K562 (cell line): Measurements from ENCODE around the gene MYL3. TPM values are rescaled to one million over a fixed set of nuclear protein-coding genes. Genes with fewer than 3 reads are reported as not detected.

Source experiments
- ATF3 ChIP-seq, 2 experiments: fragments of 450-650 bp in 1 of 2; sonication (generic) in 1 of 2; formaldehyde crosslinking in 1 of 2; IDR thresholded peaks in 1 of 2; conservative IDR thresholded peaks in 1 of 2; 2 replicates each; pipeline versions ENCODE4 v1.6.1 to v1.8.1; 2016 to 2023; ENCODE audit warnings: mild to moderate bottlenecking in 2 of 2, moderate library complexity in 2 of 2, inconsistent platforms in 1 of 2, missing genetic modification reagents in 1 of 2
- CBFA2T3 ChIP-seq: fragments of 450-650 bp; IDR thresholded peaks from 2 replicates; pipeline ENCODE4 v1.6.1; 2017
- CREB3 ChIP-seq: fragments of 450-650 bp; conservative IDR thresholded peaks from 2 replicates; pipeline ENCODE4 v1.6.1; 2016; ENCODE audit warnings: missing genetic modification characterization, low read depth, mild to moderate bottlenecking, missing compliant biosample characterization, moderate library complexity
- CREBBP ChIP-seq: IDR thresholded peaks from one replicate; pipeline ENCODE4 v1.6.1; 2012; ENCODE audit warnings: low read depth, mild to moderate bottlenecking, control low read depth, inconsistent platforms, low read length
- CTCFL ChIP-seq: IDR thresholded peaks from 2 replicates; pipeline ENCODE4 v1.6.1; 2011; ENCODE audit warnings: borderline replicate concordance, low read depth, mild to moderate bottlenecking, moderate library complexity, low read length; ENCODE audit not compliant: insufficient read depth, poor library complexity, severe bottlenecking
- ETV5 ChIP-seq: sonication (generic); formaldehyde crosslinking; IDR thresholded peaks from 2 replicates; pipeline ENCODE4 v1.4.0; 2020; ENCODE audit warnings: low read depth, mild to moderate bottlenecking, missing genetic modification reagents
- HDAC2 ChIP-seq: fragments of 450-650 bp; IDR thresholded peaks from 2 replicates; pipeline ENCODE4 v1.6.1; 2016; ENCODE audit warnings: mild to moderate bottlenecking
- HNRNPK ChIP-seq: fragments of 200-400 bp; formaldehyde crosslinking; IDR thresholded peaks from one replicate; pipeline ENCODE4 v1.6.1; 2018; ENCODE audit warnings: mild to moderate bottlenecking, low read depth, low read length; ENCODE audit not compliant: poor library complexity, severe bottlenecking
- HOMEZ ChIP-seq: fragments of 250-450 bp; sonication (Bioruptor Pico); IDR thresholded peaks from 2 replicates; pipeline ENCODE4 v1.4.0; 2020; ENCODE audit warnings: mild to moderate bottlenecking, moderate library complexity
- MAZ ChIP-seq, 2 experiments: fragments of 450-650 bp in 1 of 2; sonication (generic) in 1 of 2; formaldehyde crosslinking; IDR thresholded peaks in 1 of 2; conservative IDR thresholded peaks in 1 of 2; 2 replicates each; pipeline versions ENCODE4 v1.4.0 to v1.5.0; 2020; ENCODE audit warnings: mild to moderate bottlenecking in 1 of 2, missing genetic modification reagents in 1 of 2
- MCM7 ChIP-seq, 2 experiments: fragments of 450-650 bp; IDR thresholded peaks; 2 replicates each; pipeline ENCODE4 v1.6.1; 2016 to 2018
- MEIS2 ChIP-seq: fragments of 450-650 bp; IDR thresholded peaks from 2 replicates; pipeline ENCODE4 v1.6.1; 2014; ENCODE audit warnings: mild to moderate bottlenecking; ENCODE audit not compliant: partially characterized antibody
- NCOA1 ChIP-seq: fragments of 450-650 bp; IDR thresholded peaks from 2 replicates; pipeline ENCODE4 v1.6.1; 2016; ENCODE audit warnings: low read depth
- NEUROD1 ChIP-seq: fragments of 150-350 bp; IDR thresholded peaks from 2 replicates; pipeline ENCODE4 v1.6.1; 2014; ENCODE audit warnings: borderline replicate concordance, low read length, low read depth; ENCODE audit not compliant: partially characterized antibody
- PTBP1 ChIP-seq: fragments of 200-400 bp; formaldehyde crosslinking; IDR thresholded peaks from 2 replicates; pipeline ENCODE4 v1.6.1; 2017; ENCODE audit warnings: low read depth, low read length
- RAD51 ChIP-seq: fragments of 450-650 bp; IDR thresholded peaks from 2 replicates; pipeline ENCODE4 v1.7.1; 2016; ENCODE audit warnings: low read depth, mild to moderate bottlenecking, borderline replicate concordance
- RB1 ChIP-seq: fragments of 450-650 bp; IDR thresholded peaks from 2 replicates; pipeline ENCODE4 v1.6.1; 2017; ENCODE audit warnings: low read depth, mild to moderate bottlenecking
- RBBP5 ChIP-seq: fragments of 200-600 bp; sonication (generic); IDR thresholded peaks from 2 replicates; pipeline ENCODE4 v1.6.1; 2012; ENCODE audit warnings: borderline replicate concordance, mild to moderate bottlenecking, low read length, control low read depth, inconsistent platforms; ENCODE audit not compliant: insufficient read depth, poor library complexity, severe bottlenecking
- VEZF1 ChIP-seq: fragments of 200-800 bp; sonication (Bioruptor generic); IDR thresholded peaks from 2 replicates; pipeline ENCODE4 v1.6.1; 2017; ENCODE audit warnings: missing genetic modification characterization, missing compliant biosample characterization
- ZC3H11A ChIP-seq: IDR thresholded peaks from 2 replicates; pipeline ENCODE4 v1.6.1; 2012; ENCODE audit warnings: low read depth, low read length, improper control_type of control experiment
- ZNF79 ChIP-seq: fragments of 250-450 bp; sonication (Bioruptor Pico); IDR thresholded peaks from 2 replicates; pipeline ENCODE4 v1.4.0; 2020; ENCODE audit warnings: low read depth, mild to moderate bottlenecking, moderate library complexity
- polyA plus RNA-seq, 8 experiments: library from polyadenylated mRNA; depleted of rRNA in 4 of 8; stranded (reverse) in 5 of 8; unstranded in 3 of 8; fragments of >200 nt; fragmentation: Nextera tagmentation in 2 of 8; fragmentation: Illumina TruSeq in 1 of 8; extraction: Ambion mirVana in 2 of 8; extraction: Trizol in 1 of 8; gene quantifications; 2 replicates each; pipeline versions ENCODE4 v1.2.1 to v1.2.3, GENCODE V29; 2011 to 2014; ENCODE audit warnings: inconsistent platforms in 1 of 8, missing spikeins in 1 of 8
- total RNA-seq, 7 experiments: library from RNA; depleted of rRNA in 6 of 7; stranded (reverse); fragments of >200 nt in 6 of 7; fragmentation: Illumina TruSeq in 2 of 7; extraction: Trizol in 2 of 7; gene quantifications; 2 replicates each; pipeline versions ENCODE4 v1.2.1 to v1.2.3, GENCODE V29; 2011 to 2021; ENCODE audit warnings: low replicate concordance in 1 of 7

MYL3 gene
- total and polyA plus RNA-seq, 9 of the 15 experiments (the other 6 are each of a cell fraction or from before 2014, with no cell fraction given): 0.14 to 0.45 TPM; not detected in 7

- TF ChIP-seq VEZF1 (CRISPR knock-in tag) (peak; percentile 72), CREB3 (no peak), NCOA1 (no peak), RBBP5 (no peak), ZC3H11A (no peak), MCM7 (IDR thresholded peaks at IDR 0.05) (no peak), CBFA2T3 (no peak), ZNF79 (CRISPR knock-in tag) (no peak), HNRNPK (no peak), HOMEZ (CRISPR knock-in tag) (0 out of 2 replicates have a peak, but pooled peaks have one; percentile 49), MEIS2 (peak; percentile 18), ETV5 (CRISPR knock-in tag) (no peak), RB1 (peak; percentile 46; the same call in 1 of the 2 replicates), CTCFL (peak; percentile 73), NEUROD1 (no peak), CREBBP (no peak), ATF3 (IDR thresholded peaks at IDR 0.05) (0 out of 2 replicates have a peak, but pooled peaks have one; percentile 37), ATF3 (CRISPR knock-in tag; conservative IDR thresholded peaks at IDR 0.05) (0 out of 2 replicates have a peak, but pooled peaks have one; percentile 32), RAD51 (0 out of 2 replicates have a peak, but pooled peaks have one; percentile 9), MAZ (CRISPR knock-in tag; conservative IDR thresholded peaks at IDR 0.05 in 1 of 2, IDR thresholded peaks at IDR 0.05 in 1 of 2) (peak; percentile 68 to 97), PTBP1 (no peak), HDAC2 (peak; percentile 56; the same call in 1 of the 2 replicates)
Observed at GRCh38 chr3:46895204-46895660, 32.0 kb upstream of the MYL3 start (continued).
